Nephron progenitor cell (in vitro differentiated cells): ENCODE measurements around the gene EPB41.
"Not testable (repeated sequence)": the region's sequence is repeated elsewhere in the genome, so short reads cannot be mapped to it uniquely, and the experiment has no call there.

Experiments used
- DNase-seq: peaks from one replicate; pipeline ENCODE4 v3.0.0; 2021
- H3K27ac Mint-ChIP-seq: 2 replicates; pipeline ENCODE4 v1.8.0; 2021; ENCODE audit warnings: mild to moderate bottlenecking, moderate library complexity, mixed read lengths
- H3K27me3 Mint-ChIP-seq: 2 replicates; pipeline ENCODE4 v1.8.0; 2021; ENCODE audit warnings: mild to moderate bottlenecking, low read depth, mixed read lengths; ENCODE audit not compliant: poor library complexity
- H3K36me3 Mint-ChIP-seq: 2 replicates; pipeline ENCODE4 v1.8.0; 2021; ENCODE audit warnings: low read depth, mixed read lengths
- H3K4me1 Mint-ChIP-seq: 2 replicates; pipeline ENCODE4 v1.8.0; 2021; ENCODE audit warnings: mixed read lengths
- H3K4me3 Mint-ChIP-seq: 2 replicates; pipeline ENCODE4 v1.8.0; 2021; ENCODE audit warnings: mild to moderate bottlenecking, moderate library complexity, mixed read lengths
- H3K9me3 Mint-ChIP-seq: 2 replicates; pipeline ENCODE4 v1.8.0; 2021; ENCODE audit warnings: mild to moderate bottlenecking, moderate library complexity, mixed read lengths
- CTCF ChIP-seq: fragments of 200-600 bp; sonication (generic); IDR thresholded peaks from 2 replicates; pipeline ENCODE4 v1.5.0; 2021; ENCODE audit warnings: antibody characterized with exemption

EPB41 gene

GRCh38 chr1:28871631-28872401 lies 42.6 kb upstream of the EPB41 start:
- H3K27me3 Mint-ChIP-seq = peaks cover 45% of the 10 kb centered on the region
- no peak overlapping the region for H3K4me3 Mint-ChIP-seq
- peaks cover 8% of the 10 kb centered on the region for H3K4me1 Mint-ChIP-seq
- no peaks in the 10 kb centered on the region for H3K36me3 Mint-ChIP-seq
- no peak for TF ChIP-seq CTCF
- H3K9me3 Mint-ChIP-seq = no peaks in the 10 kb centered on the region
- DNase-seq = no peak
- H3K27ac Mint-ChIP-seq = no peak overlapping the region

DNA sequence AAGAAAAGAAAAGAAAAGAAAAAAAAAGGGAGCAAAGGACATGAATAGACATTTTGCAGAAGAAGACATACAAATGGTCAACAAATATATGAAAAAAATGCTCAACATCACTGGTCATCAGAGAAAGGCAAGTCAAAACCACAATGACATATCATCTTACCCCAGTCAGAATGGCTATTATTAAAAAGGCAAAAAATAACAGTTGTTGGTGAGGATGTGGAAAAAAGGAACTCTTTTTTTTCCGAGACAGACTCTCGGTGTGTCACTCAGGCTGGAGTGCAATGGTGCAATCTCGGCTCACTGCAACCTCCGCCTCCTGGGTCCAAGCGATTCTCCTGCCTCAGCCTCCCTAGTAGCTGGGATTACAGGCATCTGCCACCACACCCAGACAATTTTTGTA lies 39.2 kb upstream of the EPB41 start:
- H3K36me3 Mint-ChIP-seq, H3K4me1 Mint-ChIP-seq, DNase-seq, H3K9me3 Mint-ChIP-seq, H3K4me3 Mint-ChIP-seq, H3K27ac Mint-ChIP-seq: not testable (repeated sequence)
- peaks cover 24% of the 10 kb centered on the region for H3K27me3 Mint-ChIP-seq

DNA sequence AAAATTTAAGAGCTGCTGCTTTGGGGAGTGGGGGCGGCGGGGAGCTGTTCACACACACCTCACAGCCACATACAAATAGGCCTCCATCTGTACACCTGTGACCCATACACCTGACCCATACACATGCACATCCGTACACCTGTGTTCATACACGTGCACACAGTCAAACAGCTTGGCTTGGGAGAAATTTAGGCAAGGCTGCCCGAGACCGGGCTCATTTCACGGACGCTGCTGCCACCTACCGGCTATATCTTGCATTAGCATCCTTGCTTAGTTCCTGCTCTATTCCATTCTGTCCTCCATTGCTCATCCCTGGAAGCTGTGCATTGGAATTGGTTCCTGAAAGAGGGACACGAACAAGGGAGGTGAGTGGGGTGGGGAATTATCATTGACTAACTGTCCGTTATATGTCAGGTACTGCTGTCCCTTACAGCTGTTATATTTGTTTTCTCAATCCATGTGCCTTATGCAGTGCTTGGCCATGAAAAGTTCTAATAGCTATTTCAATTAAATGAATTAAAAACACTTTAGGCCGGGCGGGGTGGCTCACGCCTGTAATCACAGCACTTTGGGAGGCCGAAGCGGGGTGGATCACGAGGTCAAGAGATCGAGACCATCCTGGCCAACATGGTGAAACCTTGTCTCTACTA lies 37.1 kb upstream of the EPB41 start:
- peak; percentile 84 for DNase-seq
- H3K4me1 Mint-ChIP-seq = peaks cover 6% of the 10 kb centered on the region
- H3K27me3 Mint-ChIP-seq = peaks cover 25% of the 10 kb centered on the region

GRCh38 chr1:28878796-28879195 lies 35.6 kb upstream of the EPB41 start:
- H3K4me3 Mint-ChIP-seq = no peak overlapping the region
- no peak for DNase-seq
- H3K27ac Mint-ChIP-seq = no peak overlapping the region
- peaks cover 23% of the 10 kb centered on the region for H3K27me3 Mint-ChIP-seq
- no peak for TF ChIP-seq CTCF
- no peaks in the 10 kb centered on the region for H3K9me3 Mint-ChIP-seq
- no peaks in the 10 kb centered on the region for H3K36me3 Mint-ChIP-seq
- H3K4me1 Mint-ChIP-seq = peaks cover 16% of the 10 kb centered on the region

More for the DNA sequence above, 37.1 kb upstream of the EPB41 start:
- no peak overlapping the region for H3K4me3 Mint-ChIP-seq
- peak; percentile 91 for TF ChIP-seq CTCF
- no peaks in the 10 kb centered on the region for H3K36me3 Mint-ChIP-seq
- H3K9me3 Mint-ChIP-seq = no peaks in the 10 kb centered on the region
- no peak overlapping the region for H3K27ac Mint-ChIP-seq

DNA sequence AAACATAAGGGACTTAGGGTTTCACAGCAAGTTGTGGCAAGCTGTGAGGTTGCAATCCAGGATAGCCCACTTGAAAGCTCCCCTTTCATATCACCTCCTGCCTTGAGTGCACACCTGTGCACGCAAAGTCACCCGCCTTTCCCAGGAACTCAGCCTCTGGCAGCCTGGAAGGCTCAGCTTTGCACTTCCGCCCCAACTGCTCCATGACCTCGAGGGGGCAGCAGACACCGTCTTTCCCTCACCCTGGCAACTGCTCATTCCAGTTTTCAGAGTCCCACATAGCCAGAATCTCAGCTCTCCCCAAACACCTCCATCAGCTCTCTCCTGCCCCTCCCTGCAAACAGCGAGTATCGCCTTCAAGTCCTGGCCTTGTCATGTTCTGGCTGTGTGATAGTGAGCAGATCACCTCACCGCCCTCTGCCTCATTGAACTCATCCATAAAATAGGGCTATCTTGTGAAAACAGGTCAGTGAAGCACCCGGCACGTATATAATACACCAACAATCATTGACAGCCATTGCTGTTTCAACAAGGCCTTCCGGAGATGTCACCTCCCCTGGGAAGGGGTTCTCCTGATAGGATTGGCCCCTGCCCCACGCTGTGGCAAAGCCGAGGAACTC lies 32.2 kb upstream of the EPB41 start:
- H3K36me3 Mint-ChIP-seq = no peaks in the 10 kb centered on the region
- no peak overlapping the region for H3K4me3 Mint-ChIP-seq
- DNase-seq = peak; percentile 85
- H3K9me3 Mint-ChIP-seq = no peaks in the 10 kb centered on the region
- H3K27me3 Mint-ChIP-seq = peaks cover 21% of the 10 kb centered on the region
- H3K4me1 Mint-ChIP-seq = peaks cover 42% of the 10 kb centered on the region
- TF ChIP-seq CTCF = peak; percentile 82
- no peak overlapping the region for H3K27ac Mint-ChIP-seq

DNA sequence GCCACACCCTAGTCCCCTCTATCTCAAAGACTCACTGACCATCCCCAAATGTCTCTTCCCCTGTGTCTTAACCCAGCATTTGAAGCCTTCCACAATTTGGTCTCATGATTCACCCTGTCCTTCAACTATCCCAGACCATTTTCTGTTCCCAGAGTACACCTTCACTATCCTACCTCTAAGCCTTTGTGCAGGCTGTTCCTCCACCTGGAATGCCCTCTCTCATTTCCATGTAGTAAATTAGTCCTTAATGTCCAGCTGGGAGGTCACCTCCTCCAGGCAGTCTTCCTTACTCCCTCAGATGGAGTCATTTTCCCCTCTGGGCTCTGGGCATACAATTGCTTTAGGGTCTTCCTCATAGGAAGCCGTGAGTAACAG lies 31.1 kb upstream of the EPB41 start:
- TF ChIP-seq CTCF = no peak
- H3K9me3 Mint-ChIP-seq = no peaks in the 10 kb centered on the region
- peaks cover 49% of the 10 kb centered on the region for H3K4me1 Mint-ChIP-seq
- H3K27ac Mint-ChIP-seq = no peak overlapping the region
- no peak overlapping the region for H3K4me3 Mint-ChIP-seq
- H3K36me3 Mint-ChIP-seq = no peaks in the 10 kb centered on the region
- DNase-seq = no peak
- peaks cover 26% of the 10 kb centered on the region for H3K27me3 Mint-ChIP-seq
